Brain microvascular endothelial cell (primary cell): ENCODE data around the gene ZNF33A.
A peak's percentile ranks its signal among the peaks of the same experiment; 100 is the strongest.
"Not testable (repeated sequence)": the region's sequence is repeated elsewhere in the genome, so short reads cannot be mapped to it uniquely, and the experiment has no call there.

Source experiments
- DNase-seq: peaks from one replicate; pipeline ENCODE4 v3.0.0-alpha.2; 2020
- H3K27ac ChIP-seq: fragments of 250-450 bp; sonication (Bioruptor Pico); 2 replicates; pipeline ENCODE4 v1.5.1; 2020; ENCODE audit warnings: mild to moderate bottlenecking, moderate library complexity
- H3K27me3 ChIP-seq: fragments of 250-450 bp; sonication (Bioruptor Pico); replicated peaks from 2 replicates; pipeline ENCODE4 v1.5.1; 2020; ENCODE audit warnings: mild to moderate bottlenecking
- H3K36me3 ChIP-seq: fragments of 250-450 bp; sonication (Bioruptor Pico); replicated peaks from 2 replicates; pipeline ENCODE4 v1.5.1; 2020; ENCODE audit warnings: mild to moderate bottlenecking
- H3K4me3 ChIP-seq: 2 replicates; pipeline ENCODE4 v1.5.1; 2011; ENCODE audit warnings: low read depth, mild to moderate bottlenecking, control low read depth, low read length, moderate library complexity
- CTCF ChIP-seq: IDR thresholded peaks from 2 replicates; pipeline ENCODE4 v1.5.1; 2011; ENCODE audit warnings: low read depth, mild to moderate bottlenecking, moderate library complexity, low read length, control low read depth, inconsistent platforms; ENCODE audit errors: missing control alignments
- in situ Hi-C: cut with HindIII; loops from 2 replicates; pipeline ENCODE4 v1.10.0; 2017; ENCODE audit warnings: low sequenced_read_pairs, low pct_ligation_motif_present

ZNF33A gene

GRCh38 chr10:38050212-38050611, 39.7 kb downstream of the ZNF33A start:
- no peaks in the 10 kb centered on the region for H3K27me3 ChIP-seq
- H3K36me3 ChIP-seq = peaks cover 5% of the 10 kb centered on the region
- in situ Hi-C loops = no loop called here
- H3K4me3 ChIP-seq = no peak overlapping the region
- TF ChIP-seq CTCF = no peak
- DNase-seq = no peak
- no peak overlapping the region for H3K27ac ChIP-seq

- in situ Hi-C loops = no loop called here
- peak; percentile 21 for DNase-seq
- Histone ChIP-seq H3K4me3 (no peak overlapping the region), H3K27me3 (no peaks in the 10 kb centered on the region), H3K27ac (peak overlapping the region; percentile 74), H3K36me3 (peaks cover 16% of the 10 kb centered on the region)
- TF ChIP-seq CTCF = no peak
Observed at GRCh38 chr10:38054361-38054797, 43.9 kb downstream of the ZNF33A start.

GRCh38 chr10:38055274-38055894, 44.9 kb downstream of the ZNF33A start:
- H3K4me3 ChIP-seq, in situ Hi-C loops, H3K27me3 ChIP-seq, DNase-seq: not testable (repeated sequence)
- peaks cover 16% of the 10 kb centered on the region for H3K36me3 ChIP-seq
- peak overlapping the region; percentile 74 for H3K27ac ChIP-seq

GRCh38 chr10:38069663-38070062, 59.2 kb downstream of the ZNF33A start:
- H3K36me3 ChIP-seq, in situ Hi-C loops, H3K27me3 ChIP-seq, H3K4me3 ChIP-seq: not testable (repeated sequence)
- DNase-seq = peak; percentile 78
- H3K27ac ChIP-seq = peak overlapping the region; percentile 65

- no peak overlapping the region for H3K4me3 ChIP-seq
- DNase-seq = no peak
- H3K36me3 ChIP-seq = no peaks in the 10 kb centered on the region
- H3K27ac ChIP-seq = no peak overlapping the region
- in situ Hi-C loops = no loop called here
- no peak for TF ChIP-seq CTCF
- no peaks in the 10 kb centered on the region for H3K27me3 ChIP-seq
Observed at GRCh38 chr10:38070501-38070900, 60.0 kb downstream of the ZNF33A start.

GRCh38 chr10:38072552-38072951, 62.1 kb downstream of the ZNF33A start:
- in situ Hi-C loops = no loop called here
- H3K27ac ChIP-seq = no peak overlapping the region
- no peak overlapping the region for H3K4me3 ChIP-seq
- TF ChIP-seq CTCF = no peak
- DNase-seq = no peak
- no peaks in the 10 kb centered on the region for H3K36me3 ChIP-seq
- no peaks in the 10 kb centered on the region for H3K27me3 ChIP-seq

GRCh38 chr10:38076687-38077086, 66.2 kb downstream of the ZNF33A start:
- Histone ChIP-seq H3K27me3 (no peaks in the 10 kb centered on the region), H3K36me3 (no peaks in the 10 kb centered on the region), H3K4me3 (no peak overlapping the region), H3K27ac (no peak overlapping the region)
- in situ Hi-C loops = no loop called here
- DNase-seq = no peak
- TF ChIP-seq CTCF = no peak

- H3K27ac ChIP-seq, DNase-seq, H3K4me3 ChIP-seq, H3K27me3 ChIP-seq, in situ Hi-C loops: not testable (repeated sequence)
- peaks cover 13% of the 10 kb centered on the region for H3K36me3 ChIP-seq
Observed at GRCh38 chr10:38093318-38093717, 82.8 kb downstream of the ZNF33A start.
